ENCODE results near the gene POU3F2. TPM values are rescaled to one million over a fixed set of nuclear protein-coding genes. Genes with fewer than 3 reads are reported as not detected.

Gene POU3F2
- total and polyA plus RNA-seq, 2 donors (not counting 3 experiments of a cell fraction or from before 2014, with no cell fraction given): not detected

- BruUV-seq (replicated peaks): no TSS peak
- intact Hi-C loops (cut with micrococcal nuclease): no loop called here
- CTCF ChIA-PET: no interaction called here
These were observed 42.9 kb downstream of the POU3F2 start for GRCh38 chr6:98877250-98877649.

More at GRCh38 chr6:98877250-98877649, 42.9 kb downstream of the POU3F2 start:
- H2AFZ ChIP-seq (ENCODE audit: low read depth, low read length): no peak overlapping the region
- no peak overlapping the region for H3K4me3 ChIP-seq (replicated peaks in 1 of 3; ENCODE audit: insufficient read depth in 1 of 3, low read depth in 1 of 3, low read length in 3 of 3)
- H3K4me2 ChIP-seq (ENCODE audit: insufficient read depth, low read length): no peak overlapping the region
- no peaks in the 10 kb centered on the region for H3K36me3 ChIP-seq (ENCODE audit: control insufficient read depth in 2 of 2, extremely low read depth in 1 of 2, insufficient read depth in 2 of 2, low read length in 2 of 2)
- no peaks in the 10 kb centered on the region for H3K4me1 ChIP-seq (ENCODE audit: control insufficient read depth, extremely low read depth, insufficient read depth, low read length)
- no peaks in the 10 kb centered on the region for H3K27me3 ChIP-seq (ENCODE audit: control insufficient read depth in 2 of 2, insufficient read depth in 2 of 2, low read length in 2 of 2)
- H3K9ac ChIP-seq (replicated peaks; ENCODE audit: extremely low read depth, insufficient read depth, low read length): no peak overlapping the region
- H3K79me2 ChIP-seq (ENCODE audit: control insufficient read depth, insufficient read depth, low read length): no peaks in the 10 kb centered on the region
- no peak overlapping the region for H3K27ac ChIP-seq (ENCODE audit: insufficient read depth, low read depth, low read length)
- H4K20me1 ChIP-seq (replicated peaks; ENCODE audit: control insufficient read depth, extremely low read depth, insufficient read depth, low read length): no peaks in the 10 kb centered on the region
- DNase-seq (ENCODE audit: low read depth, low spot score) (no peak), FAIRE-seq (no peak)
- H3K9me1 ChIP-seq (replicated peaks; ENCODE audit: control insufficient read depth, extremely low read depth, insufficient read depth, low read length): no peaks in the 10 kb centered on the region
- POLR2A ChIA-PET: no interaction called here
- dilution Hi-C loops (cut with MboI; ENCODE audit: extremely low pct_ligation_motif_present, low sequenced_read_pairs): no loop called here
- H3K9me3 ChIP-seq (replicated peaks; ENCODE audit: control insufficient read depth, insufficient read depth, low read length): no peaks in the 10 kb centered on the region
- TF ChIP-seq MYC (IDR thresholded peaks at IDR 0.05; ENCODE audit: low read depth, low read length) (no peak), FOS (IDR thresholded peaks at IDR 0.05; ENCODE audit: borderline replicate concordance, insufficient read depth, low read length) (no peak), GATA2 (IDR thresholded peaks at IDR 0.05; ENCODE audit: insufficient read depth, insufficient read length, low read depth, low read length) (no peak), JUN (IDR thresholded peaks at IDR 0.05; ENCODE audit: borderline replicate concordance, insufficient read depth, insufficient read length, low read depth) (no peak), EZH2 (IDR thresholded peaks at IDR 0.05; ENCODE audit: borderline replicate concordance, low read depth, low read length, severe bottlenecking) (no peak), POLR2AphosphoS5 (IDR thresholded peaks at IDR 0.05; ENCODE audit: insufficient read depth, low read depth, low read length) (no peak), POLR2A (IDR thresholded peaks at IDR 0.05; ENCODE audit: low read depth, low read length) (no peak)
- TF ChIP-seq, protein P1, sequence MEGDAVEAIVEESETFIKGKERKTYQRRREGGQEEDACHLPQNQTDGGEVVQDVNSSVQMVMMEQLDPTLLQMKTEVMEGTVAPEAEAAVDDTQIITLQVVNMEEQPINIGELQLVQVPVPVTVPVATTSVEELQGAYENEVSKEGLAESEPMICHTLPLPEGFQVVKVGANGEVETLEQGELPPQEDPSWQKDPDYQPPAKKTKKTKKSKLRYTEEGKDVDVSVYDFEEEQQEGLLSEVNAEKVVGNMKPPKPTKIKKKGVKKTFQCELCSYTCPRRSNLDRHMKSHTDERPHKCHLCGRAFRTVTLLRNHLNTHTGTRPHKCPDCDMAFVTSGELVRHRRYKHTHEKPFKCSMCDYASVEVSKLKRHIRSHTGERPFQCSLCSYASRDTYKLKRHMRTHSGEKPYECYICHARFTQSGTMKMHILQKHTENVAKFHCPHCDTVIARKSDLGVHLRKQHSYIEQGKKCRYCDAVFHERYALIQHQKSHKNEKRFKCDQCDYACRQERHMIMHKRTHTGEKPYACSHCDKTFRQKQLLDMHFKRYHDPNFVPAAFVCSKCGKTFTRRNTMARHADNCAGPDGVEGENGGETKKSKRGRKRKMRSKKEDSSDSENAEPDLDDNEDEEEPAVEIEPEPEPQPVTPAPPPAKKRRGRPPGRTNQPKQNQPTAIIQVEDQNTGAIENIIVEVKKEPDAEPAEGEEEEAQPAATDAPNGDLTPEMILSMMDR (IDR thresholded peaks at IDR 0.05; ENCODE audit: extremely low read depth in 1 of 2, insufficient read depth in 1 of 2, low read depth in 1 of 2, low read length in 2 of 2): no peak
- TF ChIP-seq, protein P2, sequence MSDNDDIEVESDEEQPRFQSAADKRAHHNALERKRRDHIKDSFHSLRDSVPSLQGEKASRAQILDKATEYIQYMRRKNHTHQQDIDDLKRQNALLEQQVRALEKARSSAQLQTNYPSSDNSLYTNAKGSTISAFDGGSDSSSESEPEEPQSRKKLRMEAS (IDR thresholded peaks at IDR 0.05; ENCODE audit: insufficient read depth, insufficient read length): no peak

Data from endothelial cell of umbilical vein (primary cell).